GM18498 (cell line): ENCODE results near the gene TNRC6A.
"Not testable (repeated sequence)": the region's sequence is repeated elsewhere in the genome, so short reads cannot be mapped to it uniquely, and the experiment has no call there.

Experiments used
- ATAC-seq: cut with Tn5 transposase; IDR thresholded peaks from one replicate; pipeline ENCODE4 v1.9.1; 2021; ENCODE audit warnings: mild to moderate bottlenecking, moderate library complexity; ENCODE audit not compliant: unreplicated experiment

TNRC6A gene

GRCh38 chr16:24810951-24811843 lies 81.7 kb downstream of the TNRC6A start:
- no peak for ATAC-seq

- ATAC-seq = not testable (repeated sequence)
Observed at GRCh38 chr16:24812813-24813212, 83.4 kb downstream of the TNRC6A start.

GRCh38 chr16:24815021-24815420 lies 85.6 kb downstream of the TNRC6A start:
- ATAC-seq = no peak

- no peak for ATAC-seq
Observed at GRCh38 chr16:24816688-24817087, 87.2 kb downstream of the TNRC6A start.

GRCh38 chr16:24819462-24820040 lies 90.1 kb downstream of the TNRC6A start:
- no peak for ATAC-seq

GRCh38 chr16:24820522-24820921 lies 91.1 kb downstream of the TNRC6A start:
- no peak for ATAC-seq

GRCh38 chr16:24821129-24821528 lies 91.7 kb downstream of the TNRC6A start:
- ATAC-seq = no peak

- ATAC-seq = no peak
Observed at GRCh38 chr16:24822542-24822941, 93.1 kb downstream of the TNRC6A start.

- ATAC-seq = no peak
Observed at GRCh38 chr16:24822974-24823373, 93.5 kb downstream of the TNRC6A start.

- ATAC-seq = no peak
Observed at GRCh38 chr16:24825696-24826095, 96.2 kb downstream of the TNRC6A start.

GRCh38 chr16:24826096-24826690 lies 96.7 kb downstream of the TNRC6A start:
- ATAC-seq = no peak

GRCh38 chr16:24826817-24827566 lies 97.5 kb downstream of the TNRC6A start:
- ATAC-seq = no peak

GRCh38 chr16:24829153-24829552 lies 99.7 kb downstream of the TNRC6A start:
- no peak for ATAC-seq

GRCh38 chr16:24833352-24833751 lies 103.9 kb downstream of the TNRC6A start:
- no peak for ATAC-seq

- no peak for ATAC-seq
Observed at GRCh38 chr16:24834459-24835335, 105.2 kb downstream of the TNRC6A start.

GRCh38 chr16:24836836-24837235 lies 107.4 kb downstream of the TNRC6A start:
- no peak for ATAC-seq

GRCh38 chr16:24837969-24838368 lies 108.5 kb downstream of the TNRC6A start:
- no peak for ATAC-seq

- no peak for ATAC-seq
Observed at GRCh38 chr16:24838554-24839266, 109.3 kb downstream of the TNRC6A start.

- ATAC-seq = no peak
Observed at GRCh38 chr16:24839347-24839972, 110.0 kb downstream of the TNRC6A start.
